Osteocyte (in vitro differentiated cells): ENCODE measurements around the gene LRP1B. TPM values are rescaled to one million over a fixed set of nuclear protein-coding genes. Genes with fewer than 3 reads are reported as not detected.
"Not testable (repeated sequence)": the region's sequence is repeated elsewhere in the genome, so short reads cannot be mapped to it uniquely, and the experiment has no call there.

Source experiments
- DNase-seq: peaks from one replicate; pipeline ENCODE4 v3.0.0; 2021; ENCODE audit warnings: mixed read lengths; ENCODE audit not compliant: unreplicated experiment; ENCODE audit errors: extremely low spot score
- H3K27ac Mint-ChIP-seq: one replicate; pipeline ENCODE4 v1.8.0; 2021; ENCODE audit warnings: mild to moderate bottlenecking, mixed read lengths; ENCODE audit not compliant: unreplicated experiment
- H3K27me3 Mint-ChIP-seq: one replicate; pipeline ENCODE4 v1.8.0; 2021; ENCODE audit warnings: mixed read lengths; ENCODE audit not compliant: unreplicated experiment
- H3K36me3 Mint-ChIP-seq: one replicate; pipeline ENCODE4 v1.8.0; 2021; ENCODE audit warnings: mixed read lengths; ENCODE audit not compliant: unreplicated experiment
- H3K4me1 Mint-ChIP-seq: one replicate; pipeline ENCODE4 v1.8.0; 2021; ENCODE audit warnings: mixed read lengths; ENCODE audit not compliant: unreplicated experiment
- H3K4me3 Mint-ChIP-seq: one replicate; pipeline ENCODE4 v1.8.0; 2021; ENCODE audit warnings: mild to moderate bottlenecking, moderate library complexity, mixed read lengths; ENCODE audit not compliant: unreplicated experiment
- H3K9me3 Mint-ChIP-seq: one replicate; pipeline ENCODE4 v1.8.0; 2021; ENCODE audit warnings: mixed read lengths; ENCODE audit not compliant: unreplicated experiment
- total RNA-seq: library from RNA; stranded (reverse); gene quantifications from 2 replicates; pipeline ENCODE4 v1.2.1, GENCODE V29; 2021
- TF ChIP-seq, protein P1 (sequence below): fragments of 200-600 bp; sonication (generic); IDR thresholded peaks from 2 replicates; pipeline ENCODE4 v1.5.0; 2021; ENCODE audit warnings: antibody characterized with exemption, mild to moderate bottlenecking, moderate library complexity

The LRP1B gene
- total RNA-seq, 1 donor from 2014 or later: 3.6 TPM

DNA sequence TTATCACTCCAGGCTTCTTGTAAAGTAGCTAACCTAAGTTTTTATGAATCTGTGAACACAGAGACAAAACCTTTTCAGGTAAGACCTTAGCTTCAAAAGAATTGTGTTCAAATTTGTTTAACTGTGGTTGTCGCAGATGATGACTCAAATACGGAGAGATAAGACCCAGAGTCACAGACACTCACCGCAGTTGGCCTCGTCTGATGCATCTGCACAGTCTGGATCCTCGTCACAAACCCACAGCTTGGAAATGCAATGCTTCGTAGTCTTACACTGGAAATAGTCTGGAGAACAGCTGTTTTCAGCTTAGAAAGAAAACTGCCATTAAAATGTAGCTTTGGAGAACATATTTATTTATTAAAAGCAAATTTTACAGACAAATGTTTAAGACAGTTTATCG lies 1688.5 kb downstream of the LRP1B start:
- DNase-seq: no peak
- no peaks in the 10 kb centered on the region for H3K36me3 Mint-ChIP-seq
- H3K27me3 Mint-ChIP-seq: peaks cover 2% of the 10 kb centered on the region
- H3K4me3 Mint-ChIP-seq: no peak overlapping the region
- no peaks in the 10 kb centered on the region for H3K4me1 Mint-ChIP-seq
- no peaks in the 10 kb centered on the region for H3K9me3 Mint-ChIP-seq
- H3K27ac Mint-ChIP-seq: no peak overlapping the region
- TF ChIP-seq, protein P1, sequence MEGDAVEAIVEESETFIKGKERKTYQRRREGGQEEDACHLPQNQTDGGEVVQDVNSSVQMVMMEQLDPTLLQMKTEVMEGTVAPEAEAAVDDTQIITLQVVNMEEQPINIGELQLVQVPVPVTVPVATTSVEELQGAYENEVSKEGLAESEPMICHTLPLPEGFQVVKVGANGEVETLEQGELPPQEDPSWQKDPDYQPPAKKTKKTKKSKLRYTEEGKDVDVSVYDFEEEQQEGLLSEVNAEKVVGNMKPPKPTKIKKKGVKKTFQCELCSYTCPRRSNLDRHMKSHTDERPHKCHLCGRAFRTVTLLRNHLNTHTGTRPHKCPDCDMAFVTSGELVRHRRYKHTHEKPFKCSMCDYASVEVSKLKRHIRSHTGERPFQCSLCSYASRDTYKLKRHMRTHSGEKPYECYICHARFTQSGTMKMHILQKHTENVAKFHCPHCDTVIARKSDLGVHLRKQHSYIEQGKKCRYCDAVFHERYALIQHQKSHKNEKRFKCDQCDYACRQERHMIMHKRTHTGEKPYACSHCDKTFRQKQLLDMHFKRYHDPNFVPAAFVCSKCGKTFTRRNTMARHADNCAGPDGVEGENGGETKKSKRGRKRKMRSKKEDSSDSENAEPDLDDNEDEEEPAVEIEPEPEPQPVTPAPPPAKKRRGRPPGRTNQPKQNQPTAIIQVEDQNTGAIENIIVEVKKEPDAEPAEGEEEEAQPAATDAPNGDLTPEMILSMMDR: no peak

DNA sequence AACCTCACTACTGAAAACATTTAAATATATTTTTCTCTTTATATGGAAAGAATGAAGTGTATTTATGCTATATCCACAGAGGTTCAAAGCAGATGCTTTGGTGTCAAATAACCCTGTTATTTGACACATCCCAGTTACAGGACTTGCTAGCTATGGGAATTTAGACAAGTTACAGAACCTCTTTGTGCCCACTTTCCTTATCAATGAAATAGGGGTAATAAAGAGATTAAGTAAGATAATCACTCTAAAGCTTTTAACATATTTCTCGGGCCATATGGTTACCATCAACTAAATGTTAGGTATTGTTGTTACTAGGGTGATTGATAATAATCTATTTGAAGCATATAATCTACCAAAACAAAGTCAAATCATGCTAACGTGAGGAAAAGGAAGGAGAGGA lies 1690.0 kb downstream of the LRP1B start:
- no peaks in the 10 kb centered on the region for H3K36me3 Mint-ChIP-seq
- DNase-seq: no peak
- H3K9me3 Mint-ChIP-seq: no peaks in the 10 kb centered on the region
- TF ChIP-seq, protein P1: no peak
- H3K27me3 Mint-ChIP-seq: peaks cover 2% of the 10 kb centered on the region
- H3K4me1 Mint-ChIP-seq: no peaks in the 10 kb centered on the region
- H3K4me3 Mint-ChIP-seq: no peak overlapping the region
- H3K27ac Mint-ChIP-seq: no peak overlapping the region

DNA sequence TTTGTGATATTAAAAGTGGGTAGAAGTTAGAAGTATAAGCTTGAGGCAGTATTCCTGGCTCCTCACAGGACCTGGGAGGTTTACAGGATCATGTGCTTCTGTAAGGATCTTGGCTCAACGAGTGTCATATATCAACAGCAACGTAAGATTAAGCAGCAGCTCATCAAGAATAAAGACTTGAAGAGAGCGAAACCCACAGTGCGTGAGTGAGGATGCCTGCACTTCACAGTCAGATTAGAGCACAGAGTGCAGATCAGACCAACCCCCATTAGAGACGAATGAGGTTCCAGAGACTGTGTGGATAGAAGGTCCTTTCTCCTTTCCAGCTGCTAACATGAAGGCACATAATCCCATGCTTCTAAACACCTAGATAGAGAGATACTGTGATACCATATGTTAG lies 1693.9 kb downstream of the LRP1B start:
- DNase-seq: no peak
- Mint-ChIP-seq H3K36me3 (no peaks in the 10 kb centered on the region), H3K27ac (no peak overlapping the region), H3K27me3 (peaks cover 2% of the 10 kb centered on the region), H3K9me3 (no peaks in the 10 kb centered on the region), H3K4me1 (no peaks in the 10 kb centered on the region), H3K4me3 (no peak overlapping the region)
- TF ChIP-seq, protein P1: no peak

DNA sequence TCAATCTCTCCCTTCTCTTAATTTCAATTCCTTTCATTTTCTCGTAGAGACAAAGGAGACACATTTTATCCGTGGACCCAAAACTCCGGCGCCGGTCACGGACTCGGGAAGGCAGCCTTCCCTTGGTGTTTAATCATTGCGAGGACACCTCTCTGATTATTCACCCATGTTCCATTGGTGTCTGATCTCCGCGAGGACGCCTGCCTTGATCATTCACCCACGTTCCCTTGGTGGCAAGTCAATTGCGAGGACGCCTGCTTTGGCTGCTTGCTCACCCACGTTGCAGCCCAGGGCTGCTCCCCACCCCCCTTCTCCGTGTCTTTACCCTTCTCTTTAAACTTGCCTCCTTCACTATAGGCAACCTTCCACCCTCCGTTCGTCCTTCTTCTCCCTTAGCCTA lies 1703.8 kb downstream of the LRP1B start:
- not testable (repeated sequence) for H3K27me3 Mint-ChIP-seq, H3K36me3 Mint-ChIP-seq, H3K9me3 Mint-ChIP-seq, H3K4me3 Mint-ChIP-seq, DNase-seq, H3K27ac Mint-ChIP-seq, H3K4me1 Mint-ChIP-seq

DNA sequence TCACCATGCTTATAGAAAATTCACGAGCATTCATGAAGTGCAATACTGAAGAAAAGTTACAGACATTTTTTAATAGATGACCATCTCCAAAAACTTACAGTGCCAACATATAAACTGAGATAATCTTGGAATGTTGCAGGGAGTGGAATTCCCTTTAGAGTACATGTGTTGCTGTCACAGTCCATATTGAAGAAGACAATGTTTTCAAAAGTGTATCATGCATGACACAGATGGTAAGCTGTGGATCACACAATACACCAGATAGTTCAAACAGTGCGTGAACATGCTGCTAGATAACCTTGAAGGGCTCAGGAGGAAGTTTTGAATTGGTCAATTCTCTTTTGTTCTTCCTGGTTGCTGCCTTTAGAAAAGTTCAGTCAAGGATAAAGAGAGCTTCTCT lies 1706.3 kb downstream of the LRP1B start:
- no peak overlapping the region for H3K4me3 Mint-ChIP-seq
- no peaks in the 10 kb centered on the region for H3K4me1 Mint-ChIP-seq
- TF ChIP-seq, protein P1: no peak
- no peaks in the 10 kb centered on the region for H3K9me3 Mint-ChIP-seq
- no peaks in the 10 kb centered on the region for H3K36me3 Mint-ChIP-seq
- H3K27ac Mint-ChIP-seq: no peak overlapping the region
- DNase-seq: no peak
- H3K27me3 Mint-ChIP-seq: no peaks in the 10 kb centered on the region

DNA sequence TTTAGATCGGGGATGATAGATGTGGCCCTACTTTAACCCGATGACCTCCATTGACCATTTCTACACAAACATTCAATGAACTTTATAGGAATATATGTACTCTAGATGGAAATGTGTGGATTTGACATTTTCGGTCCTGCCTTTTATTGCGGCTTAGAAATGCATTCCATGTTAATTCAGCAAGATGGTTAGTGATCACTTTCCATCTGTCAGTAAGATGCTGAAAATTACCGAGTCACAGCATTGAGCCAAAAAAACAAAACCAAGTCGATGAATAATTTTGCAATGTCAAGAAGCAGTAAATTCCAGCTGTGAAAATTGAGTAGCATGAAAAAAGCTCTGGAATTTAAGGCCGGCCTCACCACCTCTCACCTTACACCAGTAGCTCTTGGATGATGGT lies 1708.1 kb downstream of the LRP1B start:
- Mint-ChIP-seq H3K27ac (no peak overlapping the region), H3K36me3 (no peaks in the 10 kb centered on the region), H3K4me1 (no peaks in the 10 kb centered on the region), H3K4me3 (no peak overlapping the region), H3K27me3 (no peaks in the 10 kb centered on the region), H3K9me3 (no peaks in the 10 kb centered on the region)
- TF ChIP-seq, protein P1: no peak
- no peak for DNase-seq
